Retinal pigment epithelial cell (primary cell): ENCODE data around the gene ZFHX2.

Source experiments
- DNase-seq: peaks from one replicate; pipeline ENCODE4 v3.0.0-alpha.2; 2010; ENCODE audit warnings: low read depth
- H3K4me3 ChIP-seq: 2 replicates; pipeline ENCODE4 v1.5.1; 2011; ENCODE audit warnings: mild to moderate bottlenecking, low read length, control low read depth, moderate library complexity
- TF ChIP-seq, protein P1 (sequence below): conservative IDR thresholded peaks from 2 replicates; pipeline ENCODE4 v1.5.1; 2011; ENCODE audit warnings: low read depth, low read length, control low read depth, inconsistent platforms

The ZFHX2 gene

GRCh38 chr14:23566112-23566777, 14.7 kb upstream of the ZFHX2 start:
- H3K4me3 ChIP-seq, result no peak overlapping the region
- DNase-seq, result no peak
- TF ChIP-seq, protein P1, sequence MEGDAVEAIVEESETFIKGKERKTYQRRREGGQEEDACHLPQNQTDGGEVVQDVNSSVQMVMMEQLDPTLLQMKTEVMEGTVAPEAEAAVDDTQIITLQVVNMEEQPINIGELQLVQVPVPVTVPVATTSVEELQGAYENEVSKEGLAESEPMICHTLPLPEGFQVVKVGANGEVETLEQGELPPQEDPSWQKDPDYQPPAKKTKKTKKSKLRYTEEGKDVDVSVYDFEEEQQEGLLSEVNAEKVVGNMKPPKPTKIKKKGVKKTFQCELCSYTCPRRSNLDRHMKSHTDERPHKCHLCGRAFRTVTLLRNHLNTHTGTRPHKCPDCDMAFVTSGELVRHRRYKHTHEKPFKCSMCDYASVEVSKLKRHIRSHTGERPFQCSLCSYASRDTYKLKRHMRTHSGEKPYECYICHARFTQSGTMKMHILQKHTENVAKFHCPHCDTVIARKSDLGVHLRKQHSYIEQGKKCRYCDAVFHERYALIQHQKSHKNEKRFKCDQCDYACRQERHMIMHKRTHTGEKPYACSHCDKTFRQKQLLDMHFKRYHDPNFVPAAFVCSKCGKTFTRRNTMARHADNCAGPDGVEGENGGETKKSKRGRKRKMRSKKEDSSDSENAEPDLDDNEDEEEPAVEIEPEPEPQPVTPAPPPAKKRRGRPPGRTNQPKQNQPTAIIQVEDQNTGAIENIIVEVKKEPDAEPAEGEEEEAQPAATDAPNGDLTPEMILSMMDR, result no peak

- H3K4me3 ChIP-seq, result no peak overlapping the region
- TF ChIP-seq, protein P1, result no peak
- no peak for DNase-seq
These were observed 14.1 kb upstream of the ZFHX2 start for GRCh38 chr14:23565626-23566025.

GRCh38 chr14:23564876-23565275, 13.3 kb upstream of the ZFHX2 start:
- H3K4me3 ChIP-seq, result no peak overlapping the region
- TF ChIP-seq, protein P1, result no peak
- no peak for DNase-seq

DNA sequence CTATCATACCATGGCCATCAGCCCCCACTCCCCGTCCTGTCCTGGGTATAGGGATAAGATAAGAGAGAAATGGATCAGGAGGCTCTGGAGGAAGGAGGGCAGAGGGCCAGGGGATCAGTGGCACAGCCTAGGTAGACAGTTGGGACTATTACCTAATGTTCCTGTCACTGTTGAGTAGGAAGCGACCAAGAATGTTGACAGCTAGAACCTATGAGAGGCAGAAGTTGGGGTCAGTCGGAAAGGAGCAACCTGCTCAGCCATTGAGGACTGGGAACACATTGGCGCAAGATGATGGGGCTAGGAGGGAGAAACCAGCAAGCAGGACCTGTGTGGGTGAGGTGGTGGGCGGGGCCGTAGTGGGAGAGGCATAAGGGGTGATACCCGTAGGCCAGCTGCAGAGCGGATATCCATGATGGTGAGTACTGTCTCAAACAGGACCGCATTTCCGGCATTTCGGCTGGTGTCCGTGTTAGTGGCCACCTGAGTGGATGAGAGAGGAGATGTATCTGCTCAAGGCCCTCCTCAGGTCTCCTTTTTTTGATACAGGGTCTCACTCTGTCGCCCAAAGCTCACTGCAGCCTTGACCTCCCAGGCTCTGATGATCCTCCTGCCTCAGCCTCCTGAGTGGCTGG, 12.7 kb upstream of the ZFHX2 start:
- TF ChIP-seq, protein P1, result no peak
- no peak for DNase-seq

DNA sequence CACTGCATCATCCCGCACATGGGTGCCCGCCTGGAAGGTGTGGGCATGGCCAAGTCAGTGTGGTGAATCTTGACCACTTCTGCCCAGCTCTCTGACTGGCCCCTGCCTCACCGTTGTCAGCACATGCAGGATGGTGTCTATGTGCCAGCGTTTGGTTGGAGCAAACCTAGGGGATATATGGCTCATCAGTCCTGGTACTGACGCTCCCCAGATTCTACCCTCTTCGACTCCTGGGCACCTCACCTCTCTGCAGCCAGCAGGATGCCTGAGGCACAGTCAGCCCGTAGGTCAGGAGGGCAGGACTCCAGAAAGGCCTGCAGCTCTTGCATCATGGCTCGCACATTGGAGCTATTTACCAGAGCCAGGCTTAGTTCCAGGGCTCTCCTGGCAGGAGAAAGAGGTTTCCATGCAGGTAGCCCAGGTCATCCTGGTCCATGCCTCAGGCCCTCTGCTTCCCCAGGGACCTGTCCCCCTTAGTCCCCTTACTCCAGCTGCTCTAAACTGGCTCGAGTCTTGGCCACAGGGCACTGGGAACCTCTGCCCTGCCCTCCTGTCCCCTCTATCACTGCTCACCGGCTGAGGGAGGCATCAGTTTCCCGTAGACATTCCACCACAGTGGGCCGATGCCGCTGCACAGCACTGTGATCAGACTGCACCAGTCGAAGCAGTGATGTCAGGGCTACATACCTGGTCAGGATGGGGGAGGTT, 12.1 kb upstream of the ZFHX2 start:
- H3K4me3 ChIP-seq, result no peak overlapping the region
- no peak for DNase-seq
- TF ChIP-seq, protein P1, result no peak

More for the DNA sequence above, 12.7 kb upstream of the ZFHX2 start:
- no peak overlapping the region for H3K4me3 ChIP-seq

DNA sequence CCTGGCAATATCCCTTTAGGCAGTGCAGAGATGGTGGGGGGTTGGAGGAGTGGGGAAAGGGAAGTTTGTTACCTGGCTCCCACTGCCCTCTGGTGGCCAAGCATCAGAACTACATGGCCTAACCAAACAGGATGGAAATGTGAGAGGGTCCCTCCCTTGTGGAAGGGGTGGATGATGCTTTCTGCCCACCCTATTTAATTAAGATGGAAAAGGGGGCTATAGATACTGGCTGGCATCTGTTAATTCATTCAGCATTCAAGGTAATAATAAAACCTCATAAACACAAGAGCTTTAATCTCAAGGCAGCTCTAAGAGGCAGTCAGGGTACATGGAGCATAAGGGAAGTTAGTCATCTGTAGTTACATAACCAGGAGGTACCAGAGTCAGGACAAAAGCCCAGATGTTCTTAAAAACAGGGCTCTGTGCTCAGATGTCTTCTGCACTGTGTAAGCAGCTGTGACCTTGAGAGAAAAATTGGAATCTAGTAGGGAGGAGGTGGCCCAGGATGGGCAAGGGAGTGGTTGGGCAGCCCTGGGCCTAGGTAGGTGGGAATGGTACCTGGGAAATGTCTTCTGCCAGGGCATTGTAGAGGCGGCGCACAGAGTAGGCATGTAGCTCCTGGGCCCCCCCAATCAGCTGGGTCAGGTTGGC, 11.4 kb upstream of the ZFHX2 start:
- TF ChIP-seq, protein P1, result peak; percentile 96
- H3K4me3 ChIP-seq, result no peak overlapping the region
- DNase-seq, result no peak
